K562 (cell line): Measurements from ENCODE around the gene FOXA3. TPM values are rescaled to one million over a fixed set of nuclear protein-coding genes. Genes with fewer than 3 reads are reported as not detected.
A peak's percentile ranks its signal among the peaks of the same experiment; 100 is the strongest.

ENCODE experiments used
- ATF4 ChIP-seq: fragments of 450-650 bp; formaldehyde crosslinking; IDR thresholded peaks from 2 replicates; pipeline ENCODE4 v1.4.0; 2022; ENCODE audit warnings: mild to moderate bottlenecking, moderate library complexity
- CBFB ChIP-seq: sonication (generic); formaldehyde crosslinking; IDR thresholded peaks from 2 replicates; pipeline ENCODE4 v1.4.0; 2020; ENCODE audit warnings: mild to moderate bottlenecking, missing genetic modification reagents
- EZH2 ChIP-seq: IDR thresholded peaks from 2 replicates; pipeline ENCODE4 v1.6.1; 2012; ENCODE audit warnings: low read depth, mild to moderate bottlenecking, inconsistent platforms, low read length, borderline replicate concordance
- FIP1L1 ChIP-seq: fragments of 200-400 bp; formaldehyde crosslinking; IDR thresholded peaks from 2 replicates; pipeline ENCODE4 v1.6.1; 2018; ENCODE audit warnings: mild to moderate bottlenecking, low read depth, low read length; ENCODE audit not compliant: poor library complexity, severe bottlenecking
- IRF9 ChIP-seq: fragments of 450-650 bp; IDR thresholded peaks from 2 replicates; pipeline ENCODE4 v1.6.1; 2016; ENCODE audit warnings: missing biosample characterization, missing genetic modification characterization
- KLF1 ChIP-seq: fragments of 450-650 bp; IDR thresholded peaks from 2 replicates; pipeline ENCODE4 v1.6.1; 2016; ENCODE audit warnings: missing genetic modification characterization, missing compliant biosample characterization
- MAFG ChIP-seq: fragments of 450-650 bp; conservative IDR thresholded peaks from 2 replicates; pipeline ENCODE4 v1.6.1; 2016; ENCODE audit warnings: missing genetic modification characterization, missing compliant biosample characterization
- NEUROD1 ChIP-seq: fragments of 150-350 bp; IDR thresholded peaks from 2 replicates; pipeline ENCODE4 v1.6.1; 2014; ENCODE audit warnings: borderline replicate concordance, low read length, low read depth; ENCODE audit not compliant: partially characterized antibody
- NUFIP1 ChIP-seq: fragments of 450-650 bp; IDR thresholded peaks from 2 replicates; pipeline ENCODE4 v1.6.1; 2018; ENCODE audit not compliant: partially characterized antibody
- PCBP2 ChIP-seq: fragments of 200-400 bp; formaldehyde crosslinking; IDR thresholded peaks from 2 replicates; pipeline ENCODE4 v1.6.1; 2018; ENCODE audit warnings: low read length, low read depth, mild to moderate bottlenecking, moderate library complexity; ENCODE audit not compliant: poor library complexity, severe bottlenecking
- RBFOX2 ChIP-seq: fragments of 200-400 bp; formaldehyde crosslinking; IDR thresholded peaks from 2 replicates; pipeline ENCODE4 v1.6.1; 2017; ENCODE audit warnings: low read depth, mild to moderate bottlenecking, low read length, moderate library complexity
- RBM14 ChIP-seq: fragments of 200-400 bp; formaldehyde crosslinking; IDR thresholded peaks from 2 replicates; pipeline ENCODE4 v1.6.1; 2018; ENCODE audit warnings: low read depth, mild to moderate bottlenecking, low read length, moderate library complexity, borderline replicate concordance; ENCODE audit not compliant: insufficient read depth
- RNF2 ChIP-seq: sonication (generic); IDR thresholded peaks from 2 replicates; pipeline ENCODE4 v1.6.1; 2016
- SPI1 ChIP-seq: IDR thresholded peaks from 2 replicates; pipeline ENCODE4 v1.6.1; 2011; ENCODE audit warnings: low read depth, low read length, control low read depth, borderline replicate concordance
- STAT6 ChIP-seq: sonication (generic); formaldehyde crosslinking; IDR thresholded peaks from 2 replicates; pipeline ENCODE4 v1.8.1; 2023; ENCODE audit warnings: mild to moderate bottlenecking, missing genetic modification reagents
- XRCC3 ChIP-seq: fragments of 450-650 bp; IDR thresholded peaks from 2 replicates; pipeline ENCODE4 v1.6.1; 2017; ENCODE audit warnings: mild to moderate bottlenecking, moderate library complexity
- XRCC5 ChIP-seq: fragments of 200-400 bp; formaldehyde crosslinking; IDR thresholded peaks from 2 replicates; pipeline ENCODE4 v1.6.1; 2017; ENCODE audit warnings: low read depth, mild to moderate bottlenecking, low read length
- ZBTB5 ChIP-seq: fragments of 450-650 bp; IDR thresholded peaks from 2 replicates; pipeline ENCODE4 v1.6.1; 2017; ENCODE audit warnings: antibody characterized with exemption
- ZBTB9 ChIP-seq: fragments of 450-650 bp; formaldehyde crosslinking; IDR thresholded peaks from 2 replicates; pipeline ENCODE4 v1.4.0; 2020; ENCODE audit warnings: mild to moderate bottlenecking, moderate library complexity
- ZNF134 ChIP-seq: fragments of 250-450 bp; sonication (Bioruptor Pico); conservative IDR thresholded peaks from 2 replicates; pipeline ENCODE4 v1.4.0; 2020
- ZNF184 ChIP-seq: sonication (generic); formaldehyde crosslinking; IDR thresholded peaks from 2 replicates; pipeline ENCODE4 v1.5.0; 2020; ENCODE audit warnings: missing genetic modification reagents
- ZNF445 ChIP-seq: fragments of 250-450 bp; sonication (Bioruptor Pico); IDR thresholded peaks from 2 replicates; pipeline ENCODE4 v1.4.0; 2020; ENCODE audit warnings: low read depth, mild to moderate bottlenecking, moderate library complexity
- polyA plus RNA-seq, 8 experiments: library from polyadenylated mRNA; depleted of rRNA in 4 of 8; stranded (reverse) in 5 of 8; unstranded in 3 of 8; fragments of >200 nt; fragmentation: Nextera tagmentation in 2 of 8; fragmentation: Illumina TruSeq in 1 of 8; extraction: Ambion mirVana in 2 of 8; extraction: Trizol in 1 of 8; gene quantifications; 2 replicates each; pipeline versions ENCODE4 v1.2.1 to v1.2.3, GENCODE V29; 2011 to 2014; ENCODE audit warnings: inconsistent platforms in 1 of 8, missing spikeins in 1 of 8
- total RNA-seq, 7 experiments: library from RNA; depleted of rRNA in 6 of 7; stranded (reverse); fragments of >200 nt in 6 of 7; fragmentation: Illumina TruSeq in 2 of 7; extraction: Trizol in 2 of 7; gene quantifications; 2 replicates each; pipeline versions ENCODE4 v1.2.1 to v1.2.3, GENCODE V29; 2011 to 2021; ENCODE audit warnings: low replicate concordance in 1 of 7

FOXA3 gene
- total and polyA plus RNA-seq, 9 of the 15 experiments (the other 6 are each of a cell fraction or from before 2014, with no cell fraction given) = 1.3 to 15.5 (median 4.7) TPM

GRCh38 chr19:45863335-45863839 lies 739 bp upstream of the FOXA3 start (continued):
- no peak for TF ChIP-seq FIP1L1
- TF ChIP-seq ZNF445 (CRISPR knock-in tag) = no peak
- no peak for TF ChIP-seq RBM14
- TF ChIP-seq KLF1 = no peak
- no peak for TF ChIP-seq ZBTB5
- no peak for TF ChIP-seq IRF9 (tag)
- no peak for TF ChIP-seq MAFG (tag)
- TF ChIP-seq ZNF134 (CRISPR knock-in tag) = no peak
- no peak for TF ChIP-seq ZBTB9 (CRISPR knock-in tag)
- no peak for TF ChIP-seq PCBP2
- no peak for TF ChIP-seq RNF2
- TF ChIP-seq STAT6 (CRISPR knock-in tag) = no peak
- TF ChIP-seq CBFB (CRISPR knock-in tag) = no peak; the same call in 1 of the 2 replicates
- no peak for TF ChIP-seq EZH2
- no peak for TF ChIP-seq NEUROD1
- TF ChIP-seq XRCC5 = no peak
- no peak for TF ChIP-seq ZNF184 (CRISPR knock-in tag)
- TF ChIP-seq RBFOX2 = 0 out of 2 replicates have a peak, but pooled peaks have one; percentile 6
- no peak for TF ChIP-seq ATF4 (CRISPR knock-in tag)
- TF ChIP-seq NUFIP1 = no peak
- no peak for TF ChIP-seq SPI1
- TF ChIP-seq XRCC3 = no peak
